ENCODE measurements around the gene BBS9. TPM values are rescaled to one million over a fixed set of nuclear protein-coding genes. Genes with fewer than 3 reads are reported as not detected.
A peak's percentile ranks its signal among the peaks of the same experiment; 100 is the strongest.
"Not testable (repeated sequence)": the region's sequence is repeated elsewhere in the genome, so short reads cannot be mapped to it uniquely, and the experiment has no call there.

Gene BBS9
- total and polyA plus RNA-seq, 7 donors, result 2.4 to 36.6 (median 30.5) TPM

GRCh38 chr7:33210958-33211357 is 81.6 kb downstream of the BBS9 start:
- no peak for TF ChIP-seq POLR2AphosphoS5 (IDR thresholded peaks at IDR 0.05)
- TF ChIP-seq POLR2A (IDR thresholded peaks at IDR 0.05), result no peak
- TF ChIP-seq CTCF (IDR thresholded peaks at IDR 0.05), result no peak
- TF ChIP-seq EP300 (IDR thresholded peaks at IDR 0.05), result no peak
- intact Hi-C loops (cut with DNase I), result no loop called here
- no peaks in the 10 kb centered on the region for H3K36me3 ChIP-seq
- H3K27me3 ChIP-seq, result no peaks in the 10 kb centered on the region
- whole genome bisulfite sequencing, 2 donors, result 98 to 100% methylated on average over 1 of the region's 1 CpG
- H3K4me1 ChIP-seq, result peaks cover 0 to 6% (median 0%) of the 10 kb centered on the region in 4 donors
- no peak for DNase-seq
- H3K4me3 ChIP-seq, result no peak overlapping the region
- no peak overlapping the region for H3K27ac ChIP-seq
- H3K9me3 ChIP-seq, result peaks cover 0 to 9% (median 2%) of the 10 kb centered on the region in 4 donors

GRCh38 chr7:33212144-33212543 is 82.8 kb downstream of the BBS9 start:
- no peaks in the 10 kb centered on the region for H3K36me3 ChIP-seq
- TF ChIP-seq CTCF (IDR thresholded peaks at IDR 0.05), result no peak
- no peak for TF ChIP-seq POLR2A (IDR thresholded peaks at IDR 0.05)
- no peak for TF ChIP-seq EP300 (IDR thresholded peaks at IDR 0.05)
- TF ChIP-seq POLR2AphosphoS5 (IDR thresholded peaks at IDR 0.05), result no peak
- H3K4me3 ChIP-seq, result no peak overlapping the region
- intact Hi-C loops (cut with DNase I), result no loop called here
- H3K4me1 ChIP-seq, result peaks cover 0 to 17% (median 6%) of the 10 kb centered on the region in 4 donors
- H3K27ac ChIP-seq, result no peak overlapping the region
- H3K9me3 ChIP-seq, result peaks cover 0 to 9% (median 2%) of the 10 kb centered on the region in 4 donors
- DNase-seq, result no peak
- WGBS, 2 donors, result 78 to 88% methylated on average over 2 of the region's 2 CpGs
- H3K27me3 ChIP-seq, result no peaks in the 10 kb centered on the region

GRCh38 chr7:33215992-33216391 is 86.6 kb downstream of the BBS9 start:
- TF ChIP-seq POLR2AphosphoS5 (IDR thresholded peaks at IDR 0.05), result peak in 2 of 4 donors; percentile 19 to 29
- TF ChIP-seq POLR2A (IDR thresholded peaks at IDR 0.05), result no peak
- TF ChIP-seq CTCF (IDR thresholded peaks at IDR 0.05), result no peak
- TF ChIP-seq EP300 (IDR thresholded peaks at IDR 0.05), result no peak
- peaks cover 0 to 26% (median 12%) of the 10 kb centered on the region in 4 donors for H3K4me1 ChIP-seq
- H3K27me3 ChIP-seq, result no peaks in the 10 kb centered on the region
- intact Hi-C loops (cut with DNase I), result no loop called here
- no peak overlapping the region for H3K4me3 ChIP-seq
- peak overlapping the region; percentile 12 to 69 (median 38) for H3K27ac ChIP-seq
- DNase-seq, result no peak
- WGBS, 2 donors, result 82 to 92% methylated on average over 1 of the region's 1 CpG
- H3K36me3 ChIP-seq, result no peaks in the 10 kb centered on the region
- peaks cover 0 to 5% (median 1%) of the 10 kb centered on the region in 4 donors for H3K9me3 ChIP-seq

- no peaks in the 10 kb centered on the region for H3K27me3 ChIP-seq
- peaks cover 0 to 26% (median 12%) of the 10 kb centered on the region in 4 donors for H3K4me1 ChIP-seq
- TF ChIP-seq CTCF (IDR thresholded peaks at IDR 0.05), result no peak
- TF ChIP-seq EP300 (IDR thresholded peaks at IDR 0.05), result no peak
- TF ChIP-seq POLR2AphosphoS5 (IDR thresholded peaks at IDR 0.05), result no peak
- no peak for TF ChIP-seq POLR2A (IDR thresholded peaks at IDR 0.05)
- H3K27ac ChIP-seq, result no peak overlapping the region
- H3K4me3 ChIP-seq, result no peak overlapping the region
- no peaks in the 10 kb centered on the region for H3K9me3 ChIP-seq
- intact Hi-C loops (cut with DNase I), result no loop called here
- 89 to 95% methylated on average over 4 of the region's 4 CpGs for WGBS, 2 donors
- DNase-seq, result no peak
- H3K36me3 ChIP-seq, result no peaks in the 10 kb centered on the region
Measured at GRCh38 chr7:33217595-33217994, 88.2 kb downstream of the BBS9 start.

- DNase-seq; H3K27ac ChIP-seq; H3K36me3 ChIP-seq; H3K9me3 ChIP-seq; H3K27me3 ChIP-seq; intact Hi-C loops (cut with DNase I); H3K4me3 ChIP-seq: not testable (repeated sequence)
- peaks cover 0 to 26% (median 12%) of the 10 kb centered on the region in 4 donors for H3K4me1 ChIP-seq
- WGBS, 2 donors, result 95 to 97% methylated on average over 38 of the region's 38 CpGs
Measured at GRCh38 chr7:33218841-33219535, 89.6 kb downstream of the BBS9 start.
